Measurements from ENCODE around the gene GNA14.
"Not testable (repeated sequence)": the region's sequence is repeated elsewhere in the genome, so short reads cannot be mapped to it uniquely, and the experiment has no call there.

Gene GNA14

GRCh38 chr9:77640741-77641580 lies 7.2 kb downstream of the GNA14 start:
- DNase-seq, result no peak

GRCh38 chr9:77632652-77633051 lies 15.5 kb downstream of the GNA14 start:
- DNase-seq, result no peak

DNA sequence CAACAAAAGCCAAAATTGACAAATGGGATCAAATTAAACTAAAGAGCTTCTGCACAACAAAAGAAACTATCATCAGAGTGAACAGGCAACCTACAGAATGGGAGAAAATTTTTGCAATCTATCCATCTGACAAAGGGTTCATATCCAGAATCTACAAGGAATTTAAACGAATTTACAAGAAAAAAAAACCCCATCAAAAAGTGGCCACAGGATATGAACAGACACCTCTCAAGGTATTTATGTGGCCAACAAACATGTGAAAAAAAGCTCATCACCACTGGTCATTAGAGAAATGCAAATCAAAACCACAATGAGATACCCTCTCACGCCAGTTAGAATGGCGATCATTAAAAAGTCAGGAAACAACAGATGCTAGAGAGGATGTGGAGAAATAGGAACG lies 19.3 kb downstream of the GNA14 start:
- DNase-seq, result not testable (repeated sequence)

DNA sequence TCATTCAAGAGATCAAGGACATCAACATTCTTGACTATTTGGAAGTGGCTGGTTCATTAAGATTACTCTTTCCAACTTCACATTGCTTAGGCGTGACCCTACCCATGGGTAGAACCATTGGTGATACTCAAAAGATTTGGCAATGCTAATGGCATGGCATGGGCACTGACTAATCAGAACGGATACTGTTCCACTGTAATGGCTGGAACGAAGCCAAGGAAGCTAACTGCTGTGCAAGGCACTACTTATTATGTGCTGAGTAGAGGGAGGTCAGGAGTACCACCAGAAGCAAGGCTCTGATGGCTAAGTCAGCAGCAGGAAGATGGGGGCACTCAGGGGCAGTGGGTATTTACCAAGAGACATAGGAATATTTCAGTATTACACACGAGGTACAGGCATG lies 31.9 kb downstream of the GNA14 start:
- DNase-seq, result no peak

DNA sequence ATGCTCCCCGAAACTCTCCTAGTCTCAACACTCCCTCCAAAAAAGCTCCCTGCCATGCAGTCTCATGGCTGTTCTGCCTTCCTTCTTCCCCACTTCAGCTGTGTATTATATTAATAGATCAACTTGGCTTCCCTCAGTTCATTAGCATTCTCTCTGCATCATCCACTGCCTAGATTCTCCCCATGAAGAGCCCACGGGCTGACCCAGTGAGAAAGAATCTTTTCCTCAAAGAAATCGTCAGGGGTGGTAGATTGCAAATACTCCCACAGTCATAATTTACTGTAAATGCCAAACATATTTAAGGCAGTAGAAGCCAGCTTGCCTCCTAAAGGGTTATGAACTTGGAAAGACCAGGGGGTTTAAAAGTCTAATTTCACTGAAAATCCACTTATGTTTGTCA lies 33.5 kb downstream of the GNA14 start:
- no peak for DNase-seq

DNA sequence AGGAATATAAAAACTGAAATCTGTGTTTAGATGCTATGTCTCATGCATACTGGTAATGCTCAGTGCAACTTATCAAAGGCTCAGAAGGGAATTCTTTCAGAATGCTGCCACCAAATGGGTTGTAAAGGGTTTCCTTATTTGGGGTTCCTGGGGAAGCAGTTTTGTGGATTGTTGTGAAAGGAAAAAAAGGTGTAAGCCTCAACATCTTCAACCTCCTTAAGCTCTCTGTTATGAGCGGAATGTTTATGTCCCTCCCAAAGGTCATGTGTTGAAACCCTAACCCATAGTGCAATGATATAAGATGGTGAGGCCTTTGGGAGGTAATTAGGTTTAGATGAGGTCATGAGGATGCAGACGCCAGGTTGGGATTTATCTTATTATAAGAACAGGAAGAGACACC lies 41.6 kb downstream of the GNA14 start:
- DNase-seq, result no peak

GRCh38 chr9:77605449-77606220 lies 42.5 kb downstream of the GNA14 start:
- DNase-seq, result no peak

GRCh38 chr9:77604316-77604715 lies 43.8 kb downstream of the GNA14 start:
- no peak for DNase-seq

DNA sequence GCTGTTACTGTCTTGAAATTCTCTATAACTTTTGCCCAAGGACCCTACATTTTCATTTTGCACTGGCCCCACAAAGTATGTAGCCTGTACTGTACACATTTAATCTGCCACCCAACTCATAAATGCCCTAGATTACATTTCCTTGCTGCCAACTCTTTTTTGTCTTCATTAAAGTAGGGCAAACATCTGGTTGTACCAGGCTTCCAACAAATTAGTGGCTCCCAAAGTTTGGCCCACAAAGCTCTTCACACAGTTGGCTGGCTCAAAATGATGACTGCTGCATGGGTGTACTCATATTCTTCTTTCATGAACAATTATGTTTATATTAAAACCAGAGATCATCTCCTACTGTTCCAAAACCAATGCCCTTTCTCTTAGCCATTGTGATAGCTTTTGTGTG lies 45.3 kb downstream of the GNA14 start:
- DNase-seq, result no peak

DNA sequence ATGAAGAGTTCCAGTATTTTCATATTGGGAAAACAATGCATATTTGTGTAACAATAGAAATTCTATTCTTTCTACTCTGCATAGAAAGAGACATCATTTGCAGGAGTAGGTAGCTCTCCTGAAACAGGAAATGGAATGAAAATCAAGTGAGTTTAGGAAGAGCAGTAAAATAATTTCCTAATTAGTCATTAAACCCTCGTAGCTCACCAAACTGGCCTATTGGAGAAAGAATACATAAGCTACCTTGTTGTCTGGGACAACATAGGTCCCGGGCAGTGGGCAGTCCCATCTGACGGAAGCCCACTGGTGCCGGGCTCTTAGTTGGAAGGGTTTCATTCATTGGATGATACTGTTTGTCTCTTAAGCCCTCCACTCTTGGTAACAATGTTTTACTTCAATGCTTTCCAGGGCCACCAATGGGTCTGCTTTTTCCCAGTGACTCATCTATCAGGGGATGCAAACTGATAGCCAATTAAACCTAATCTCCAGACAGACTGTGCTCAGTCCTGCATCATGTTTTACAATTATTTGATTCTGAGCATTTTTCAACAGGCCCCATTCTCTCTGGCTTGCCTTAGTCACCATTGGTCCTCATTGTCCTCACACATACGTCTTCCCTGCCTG lies 46.5 kb downstream of the GNA14 start:
- no peak for DNase-seq

GRCh38 chr9:77600810-77601209 lies 47.3 kb downstream of the GNA14 start:
- DNase-seq, result no peak

DNA sequence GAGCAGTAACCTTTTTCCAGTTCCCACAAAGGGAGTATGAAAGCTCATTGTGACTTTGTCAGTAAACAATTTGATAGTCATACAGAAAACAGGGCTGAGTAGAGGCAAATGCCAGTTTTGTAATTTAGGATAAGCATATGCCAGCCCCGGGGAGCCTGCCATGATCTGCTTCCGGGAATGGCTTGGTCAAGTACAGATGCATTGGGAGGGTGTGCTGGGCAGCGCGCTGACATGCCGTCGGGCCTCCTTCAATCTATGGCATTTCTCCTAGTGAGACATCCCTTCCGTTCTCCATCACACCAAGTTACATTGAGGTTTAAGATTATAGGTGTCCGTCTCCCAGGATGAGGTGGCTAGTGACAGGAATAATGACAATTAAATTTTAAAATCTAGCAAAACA lies 48.6 kb downstream of the GNA14 start:
- DNase-seq, result no peak

DNA sequence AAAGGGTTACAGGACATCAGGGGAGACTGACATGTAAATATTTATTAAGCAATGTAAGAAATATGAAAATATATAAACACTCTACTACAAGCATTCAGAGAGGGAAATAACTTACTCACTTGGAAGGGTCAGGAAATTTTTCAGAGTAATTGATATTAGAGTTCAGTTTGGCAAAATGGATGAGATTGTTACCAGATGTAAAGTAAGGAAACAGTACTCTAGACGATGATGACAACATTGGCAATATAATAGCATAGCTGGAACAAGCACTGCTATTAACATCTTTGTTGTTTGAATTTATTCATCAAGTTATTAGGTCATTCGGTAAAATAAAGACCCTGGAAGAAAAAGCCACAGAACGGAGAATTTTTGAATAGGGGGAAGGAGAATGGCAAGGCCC lies 49.1 kb downstream of the GNA14 start:
- DNase-seq, result no peak

- DNase-seq, result no peak
Measured at GRCh38 chr9:77598524-77598923, 49.6 kb downstream of the GNA14 start.

GRCh38 chr9:77597057-77597456 lies 51.1 kb downstream of the GNA14 start:
- DNase-seq, result no peak

DNA sequence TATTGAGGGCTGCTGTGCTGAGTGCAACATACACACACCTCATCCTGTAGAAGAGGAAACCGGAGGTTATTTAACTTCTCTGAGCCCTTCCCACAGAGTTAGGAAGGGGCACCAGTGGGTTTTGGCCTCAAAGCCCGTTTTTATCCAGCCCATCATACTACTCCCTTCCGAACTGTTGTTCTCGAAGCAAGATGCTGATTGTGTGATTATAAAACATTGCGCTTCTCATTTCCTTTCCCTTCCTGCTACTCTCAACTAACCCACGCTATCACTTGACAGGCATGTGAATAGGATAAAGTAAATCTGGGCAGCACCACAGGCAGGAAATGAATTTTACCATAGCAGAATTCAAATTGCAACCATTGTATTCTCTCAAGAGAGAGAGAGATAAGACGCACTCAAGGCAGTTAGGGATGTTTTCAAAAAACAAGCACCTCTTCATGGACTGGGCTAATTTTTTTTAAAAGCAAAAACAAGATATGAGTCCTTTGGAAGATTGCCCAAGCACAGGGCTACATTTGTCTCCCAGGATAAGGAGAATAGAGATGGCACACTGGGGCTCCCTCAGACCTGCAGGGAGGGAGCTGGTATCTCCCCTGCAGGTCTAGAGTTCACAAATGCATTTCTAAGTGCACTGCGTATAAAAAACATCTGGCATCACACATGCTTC lies 52.6 kb downstream of the GNA14 start:
- DNase-seq, result no peak

DNA sequence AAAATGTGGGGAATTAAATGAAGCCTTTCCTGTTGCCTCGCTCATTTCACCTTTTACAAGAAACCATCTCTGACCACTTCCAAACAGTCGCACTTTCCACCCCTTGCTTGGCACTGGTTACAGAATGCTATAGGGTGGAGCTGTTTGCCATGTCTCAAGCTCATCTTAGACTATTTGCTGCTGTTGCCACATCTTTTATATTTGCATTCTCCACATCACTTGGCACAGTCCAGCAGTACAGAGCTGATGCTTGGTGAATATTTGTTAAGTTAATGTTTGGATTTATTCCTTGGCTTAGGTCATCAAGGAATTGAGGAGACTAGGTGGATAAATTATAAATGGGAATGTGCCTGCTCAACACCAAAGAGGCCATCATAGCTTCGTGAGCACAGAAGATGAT lies 53.2 kb downstream of the GNA14 start:
- DNase-seq, result no peak

DNA sequence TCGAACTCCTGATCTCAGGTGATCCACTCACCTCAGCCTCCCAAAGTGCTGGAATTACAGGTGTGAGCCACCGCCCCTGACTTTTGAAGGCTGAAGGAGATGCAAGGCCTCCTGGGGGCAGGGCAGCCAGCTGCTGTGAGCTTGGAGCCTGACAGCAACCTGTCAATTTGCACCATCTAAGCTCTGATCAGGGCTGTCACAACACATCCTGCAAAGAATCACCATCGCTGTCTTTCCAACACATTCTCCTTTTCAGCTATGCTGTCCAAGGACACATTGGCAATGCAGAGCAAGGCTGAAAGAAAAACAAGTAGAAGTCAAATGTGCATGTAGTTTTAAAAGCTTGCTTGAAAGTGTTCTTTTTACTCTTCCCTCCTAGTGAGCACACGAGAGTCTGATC lies 54.6 kb downstream of the GNA14 start:
- no peak for DNase-seq

GRCh38 chr9:77592476-77592875 lies 55.6 kb downstream of the GNA14 start:
- DNase-seq, result no peak

DNA sequence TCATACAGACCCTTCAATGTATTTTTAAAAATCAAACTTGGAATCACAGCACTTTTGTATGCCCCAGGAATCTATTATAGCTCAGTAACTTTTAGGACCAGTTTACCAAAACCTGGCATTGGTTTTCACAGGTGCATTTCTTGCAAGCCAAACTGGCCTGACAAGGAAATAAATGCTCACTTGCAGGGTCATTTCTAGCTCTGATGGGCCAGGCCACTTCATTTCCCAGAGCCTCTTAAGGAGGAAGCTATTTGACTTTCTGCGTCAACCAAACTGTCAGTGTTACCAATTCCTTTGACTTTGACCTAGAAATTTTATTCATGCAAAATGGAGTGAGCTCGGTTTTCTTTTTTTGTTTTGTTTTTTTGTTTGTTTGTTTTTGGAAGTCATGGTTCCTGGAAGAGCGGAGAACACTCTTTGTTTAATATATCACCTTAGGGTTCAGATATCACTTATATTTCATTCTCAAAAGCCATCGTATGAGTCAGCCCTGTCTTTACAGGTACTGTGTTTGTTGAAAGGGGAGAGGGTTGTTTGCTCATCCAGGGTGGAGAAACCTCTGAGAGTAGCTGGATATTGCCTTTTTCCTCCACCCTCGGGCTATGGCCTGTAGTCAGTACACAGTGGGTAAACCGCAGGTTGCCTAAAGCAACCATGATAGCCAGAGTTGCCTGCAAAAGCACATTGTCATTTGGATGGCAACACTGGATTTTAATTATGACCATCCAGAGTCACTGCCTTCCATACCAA lies 58.9 kb downstream of the GNA14 start:
- no peak for DNase-seq

- DNase-seq, result no peak
Measured at GRCh38 chr9:77588271-77588937, 59.7 kb downstream of the GNA14 start.

DNA sequence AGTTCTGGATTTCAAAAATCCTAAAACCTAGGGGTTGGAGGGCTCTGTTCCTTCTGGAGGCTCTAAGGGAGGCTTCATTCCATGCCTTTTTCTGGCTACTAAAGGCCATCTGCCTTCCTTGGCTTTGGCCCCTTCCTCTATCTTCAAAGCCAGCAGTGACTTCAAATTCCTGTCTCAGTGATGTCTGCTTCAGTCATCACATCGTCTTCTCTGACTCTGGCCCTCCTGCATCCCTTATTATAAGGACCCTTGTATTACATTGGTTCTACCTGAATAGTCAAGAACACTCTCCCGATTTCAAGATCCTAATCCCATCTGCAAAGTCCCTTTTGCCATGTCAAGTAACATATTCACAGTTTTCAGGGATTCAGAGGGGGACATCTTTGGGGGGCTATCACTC lies 60.3 kb downstream of the GNA14 start:
- no peak for DNase-seq
